H1 (cell line): ENCODE results near the gene PPP1R9A. TPM values are rescaled to one million over a fixed set of nuclear protein-coding genes. Genes with fewer than 3 reads are reported as not detected.

Experiments
- RAD21 ChIP-seq, 2 experiments: IDR thresholded peaks in 1 of 2; conservative IDR thresholded peaks in 1 of 2; 2 replicates each; pipeline ENCODE4 v1.6.1; 2011; ENCODE audit warnings: low read depth in 2 of 2, low read length in 2 of 2, improper control_type of control experiment in 1 of 2, inconsistent platforms in 1 of 2, mild to moderate bottlenecking in 1 of 2, moderate library complexity in 1 of 2
- RFX5 ChIP-seq: IDR thresholded peaks from 2 replicates; pipeline ENCODE4 v1.6.1; 2011; ENCODE audit warnings: low read depth, low read length, improper control_type of control experiment, borderline replicate concordance
- SIX5 ChIP-seq: IDR thresholded peaks from 2 replicates; pipeline ENCODE4 v1.6.1; 2011; ENCODE audit warnings: mild to moderate bottlenecking, low read depth, low read length
- polyA plus RNA-seq, 7 experiments: library from polyadenylated mRNA; depleted of rRNA in 3 of 7; stranded (reverse) in 5 of 7; unstranded in 2 of 7; fragments of >200 nt in 5 of 7; fragments of 200-250 nt in 2 of 7; gene quantifications; 1 replicate in 5 of 7; 2 replicates in 1 of 7; 4 replicates in 1 of 7; pipeline versions ENCODE4 v1.2.1 to v1.2.3, GENCODE V29; 2011 to 2013; ENCODE audit warnings: missing spikeins in 2 of 7, mixed read lengths in 2 of 7
- total RNA-seq: library from RNA; stranded (reverse); fragmentation: NEBNext Ultra II Directional; extraction: Animal tissue kit (Norgen Biotek cat#: 25700); gene quantifications from 2 replicates; pipeline ENCODE4 v1.2.1, GENCODE V29; 2021

The PPP1R9A gene
- total and polyA plus RNA-seq, 2 of the 8 experiments (the other 6 are each of a cell fraction or from before 2014, with no cell fraction given): 3.0 to 20.3 TPM

DNA sequence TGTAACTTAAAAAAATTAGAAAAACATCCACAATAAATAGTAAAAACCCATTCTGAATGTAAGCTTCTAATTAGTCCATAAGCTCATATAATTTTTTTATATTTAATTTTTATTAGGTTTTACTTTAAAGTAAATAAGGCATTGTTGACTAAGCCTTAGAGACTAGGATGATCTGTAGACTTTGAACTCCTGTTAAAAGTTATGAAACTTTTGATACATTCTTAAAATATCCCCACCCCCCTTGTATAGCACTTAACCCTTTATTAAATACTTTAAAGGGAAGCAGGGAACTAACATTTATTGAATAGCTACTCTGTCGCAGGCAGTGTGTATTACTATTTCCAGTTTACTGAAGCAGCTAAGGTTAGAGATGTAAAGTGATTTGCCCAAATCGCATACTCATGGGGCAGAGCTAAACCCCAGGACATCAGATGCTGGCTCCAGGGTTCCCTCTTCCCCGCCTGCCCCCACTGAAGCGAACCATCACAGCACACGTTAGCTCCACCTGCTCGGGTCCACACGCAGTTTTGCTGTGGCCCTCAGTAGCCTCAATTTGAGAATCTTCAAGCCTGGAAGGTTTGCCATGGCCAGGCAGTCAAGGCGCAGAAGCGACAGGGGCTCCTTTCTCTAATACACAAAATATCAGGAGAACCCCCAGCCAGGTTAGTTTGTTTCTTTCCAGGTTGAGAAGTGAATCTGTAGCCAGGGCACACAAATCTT lies 416.2 kb downstream of the PPP1R9A start (continued):
- TF ChIP-seq RAD21 (IDR thresholded peaks at IDR 0.05 in 1 of 2, conservative IDR thresholded peaks at IDR 0.05 in 1 of 2; ENCODE audit: low read depth in 2 of 2, low read length in 2 of 2) (no peak), SIX5 (no peak), RFX5 (no peak)
